HL-60 (cell line): ENCODE results near the gene UCHL3.

ENCODE experiments used
- POLR2AphosphoS5 ChIP-seq: IDR thresholded peaks from 2 replicates; pipeline ENCODE4 v1.6.1; 2012; ENCODE audit warnings: low read depth
- TF ChIP-seq, protein P1 (sequence below): IDR thresholded peaks from one replicate; pipeline ENCODE4 v1.5.1; 2011; ENCODE audit warnings: low read length, control low read depth, inconsistent platforms; ENCODE audit not compliant: insufficient read depth

DNA sequence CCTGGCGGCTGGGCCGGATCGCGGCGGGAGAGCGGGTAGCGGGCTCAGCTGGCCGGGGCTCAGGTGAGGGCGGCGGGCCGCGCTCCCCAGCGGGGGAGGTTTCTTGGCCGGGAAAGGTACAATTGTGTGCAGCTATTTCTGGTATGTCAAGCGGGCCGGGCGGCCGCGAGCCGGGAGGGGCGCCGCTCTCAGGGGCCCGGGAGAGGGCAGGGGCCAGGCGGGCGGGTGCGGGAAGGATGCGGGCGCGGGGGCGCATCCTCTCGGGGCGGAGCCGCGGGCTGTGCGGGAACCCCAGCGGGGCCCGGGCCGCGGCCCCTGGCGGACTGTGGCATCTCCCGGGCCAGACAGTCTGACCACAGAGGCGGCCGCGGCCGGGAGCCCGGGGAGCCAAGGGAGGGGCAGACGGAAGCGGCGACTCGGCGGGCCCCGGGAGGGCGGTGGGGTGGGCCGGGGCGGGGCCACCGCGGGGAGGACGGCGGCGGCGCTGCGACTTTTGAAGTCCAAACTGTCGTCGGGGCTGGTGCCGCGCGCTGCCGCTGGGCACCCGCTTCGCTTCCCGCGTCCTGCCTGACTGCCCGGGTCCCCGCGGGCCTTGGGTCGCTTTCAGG lies 86.3 kb downstream of the UCHL3 start, which contains the start of gene LMO7:
- no peak for TF ChIP-seq POLR2AphosphoS5
- TF ChIP-seq, protein P1, sequence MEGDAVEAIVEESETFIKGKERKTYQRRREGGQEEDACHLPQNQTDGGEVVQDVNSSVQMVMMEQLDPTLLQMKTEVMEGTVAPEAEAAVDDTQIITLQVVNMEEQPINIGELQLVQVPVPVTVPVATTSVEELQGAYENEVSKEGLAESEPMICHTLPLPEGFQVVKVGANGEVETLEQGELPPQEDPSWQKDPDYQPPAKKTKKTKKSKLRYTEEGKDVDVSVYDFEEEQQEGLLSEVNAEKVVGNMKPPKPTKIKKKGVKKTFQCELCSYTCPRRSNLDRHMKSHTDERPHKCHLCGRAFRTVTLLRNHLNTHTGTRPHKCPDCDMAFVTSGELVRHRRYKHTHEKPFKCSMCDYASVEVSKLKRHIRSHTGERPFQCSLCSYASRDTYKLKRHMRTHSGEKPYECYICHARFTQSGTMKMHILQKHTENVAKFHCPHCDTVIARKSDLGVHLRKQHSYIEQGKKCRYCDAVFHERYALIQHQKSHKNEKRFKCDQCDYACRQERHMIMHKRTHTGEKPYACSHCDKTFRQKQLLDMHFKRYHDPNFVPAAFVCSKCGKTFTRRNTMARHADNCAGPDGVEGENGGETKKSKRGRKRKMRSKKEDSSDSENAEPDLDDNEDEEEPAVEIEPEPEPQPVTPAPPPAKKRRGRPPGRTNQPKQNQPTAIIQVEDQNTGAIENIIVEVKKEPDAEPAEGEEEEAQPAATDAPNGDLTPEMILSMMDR = no peak
